Measurements from ENCODE around the gene PIP4K2A. TPM values are rescaled to one million over a fixed set of nuclear protein-coding genes. Genes with fewer than 3 reads are reported as not detected.

Gene PIP4K2A
- total RNA-seq, 4 donors from 2014 or later = 29.3 to 52.4 (median 34.5) TPM

DNA sequence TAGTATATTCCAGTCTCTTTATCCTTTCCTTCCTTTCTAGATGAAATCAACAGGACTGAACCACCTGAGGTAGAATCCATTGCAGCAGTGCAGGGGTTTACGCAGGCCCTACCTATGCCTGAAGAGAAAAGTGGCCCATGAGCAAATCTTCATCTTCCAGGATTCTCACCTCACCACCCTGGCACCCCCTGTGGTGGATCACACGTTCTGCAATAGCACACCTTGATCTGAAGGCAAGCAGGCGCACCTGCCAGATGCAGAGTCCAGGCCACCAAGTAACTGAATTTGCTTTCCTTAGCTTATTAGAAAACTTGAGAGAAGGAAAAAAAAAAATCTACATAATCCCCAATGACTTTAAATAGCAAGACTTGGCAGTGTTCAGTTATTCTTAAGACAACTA is 121.4 kb downstream of the PIP4K2A start:
- Histone ChIP-seq H3K36me3 (peaks cover 0 to 41% (median 6%) of the 10 kb centered on the region in 3 donors), H3K4me3 (no peak overlapping the region), H3K4me1 (peaks cover 0 to 3% (median 0%) of the 10 kb centered on the region in 4 donors), H3K9me3 (no peaks in the 10 kb centered on the region), H3K27me3 (no peaks in the 10 kb centered on the region), H3K27ac (no peak overlapping the region)
- TF ChIP-seq EP300 (IDR thresholded peaks at IDR 0.05) (no peak), POLR2A (IDR thresholded peaks at IDR 0.05) (no peak), CTCF (IDR thresholded peaks at IDR 0.05) (no peak)
- WGBS, 2 donors = 86 to 88% methylated on average over 3 of the region's 3 CpGs
- DNase-seq (ENCODE audit: low spot score in 2 of 2) = no peak

GRCh38 chr10:22589851-22590514 is 124.4 kb downstream of the PIP4K2A start:
- Histone ChIP-seq H3K27me3 (no peaks in the 10 kb centered on the region), H3K9me3 (no peaks in the 10 kb centered on the region), H3K27ac (no peak overlapping the region), H3K4me1 (no peaks in the 10 kb centered on the region), H3K4me3 (no peak overlapping the region), H3K36me3 (peaks cover 0 to 43% (median 6%) of the 10 kb centered on the region in 3 donors)
- WGBS, 2 donors = 77 to 79% methylated on average over 6 of the region's 6 CpGs
- DNase-seq (ENCODE audit: low spot score in 2 of 2) = no peak
- TF ChIP-seq EP300 (IDR thresholded peaks at IDR 0.05) = no peak

- Histone ChIP-seq H3K36me3 (peaks cover 0 to 46% (median 6%) of the 10 kb centered on the region in 3 donors), H3K27ac (no peak overlapping the region), H3K9me3 (no peaks in the 10 kb centered on the region), H3K4me3 (no peak overlapping the region), H3K4me1 (no peaks in the 10 kb centered on the region), H3K27me3 (no peaks in the 10 kb centered on the region)
- TF ChIP-seq POLR2A (IDR thresholded peaks at IDR 0.05) (no peak), EP300 (IDR thresholded peaks at IDR 0.05) (no peak), CTCF (IDR thresholded peaks at IDR 0.05) (no peak)
- no peak for DNase-seq (ENCODE audit: low spot score in 2 of 2)
- 94% methylated on average over 1 of the region's 1 CpG for WGBS, 2 donors
Measured at GRCh38 chr10:22588462-22588861, 125.9 kb downstream of the PIP4K2A start.

- 80 to 87% methylated on average over 5 of the region's 5 CpGs for WGBS, 2 donors
- H3K27me3 ChIP-seq = no peaks in the 10 kb centered on the region
- H3K36me3 ChIP-seq = peaks cover 0 to 49% (median 8%) of the 10 kb centered on the region in 3 donors
- H3K27ac ChIP-seq = no peak overlapping the region
- H3K4me3 ChIP-seq = no peak overlapping the region
- no peaks in the 10 kb centered on the region for H3K4me1 ChIP-seq
- no peak for TF ChIP-seq CTCF (IDR thresholded peaks at IDR 0.05)
- TF ChIP-seq POLR2A (IDR thresholded peaks at IDR 0.05) = no peak
- TF ChIP-seq EP300 (IDR thresholded peaks at IDR 0.05) = no peak
- H3K9me3 ChIP-seq = no peaks in the 10 kb centered on the region
- DNase-seq (ENCODE audit: low spot score in 2 of 2) = no peak
Measured at GRCh38 chr10:22583683-22584082, 130.7 kb downstream of the PIP4K2A start.

GRCh38 chr10:22581461-22581860 is 132.9 kb downstream of the PIP4K2A start:
- Histone ChIP-seq H3K9me3 (no peaks in the 10 kb centered on the region), H3K27me3 (no peaks in the 10 kb centered on the region), H3K4me3 (no peak overlapping the region), H3K27ac (no peak overlapping the region), H3K36me3 (peaks cover 0 to 49% (median 8%) of the 10 kb centered on the region in 3 donors), H3K4me1 (no peaks in the 10 kb centered on the region)
- no peak for TF ChIP-seq EP300 (IDR thresholded peaks at IDR 0.05)
- no peak for TF ChIP-seq CTCF (IDR thresholded peaks at IDR 0.05)
- TF ChIP-seq POLR2A (IDR thresholded peaks at IDR 0.05) = no peak
- DNase-seq (ENCODE audit: low spot score in 2 of 2) = no peak
- 83 to 85% methylated on average over 2 of the region's 2 CpGs for WGBS, 2 donors
